GM12873 (cell line): ENCODE data around the gene PPM1L.

Source experiments
- TF ChIP-seq, protein P1 (sequence below): IDR thresholded peaks from 2 replicates; pipeline ENCODE4 v1.5.1; 2012; ENCODE audit warnings: low read depth, mild to moderate bottlenecking, moderate library complexity, low read length, control low read depth; ENCODE audit not compliant: insufficient read depth; ENCODE audit errors: missing control alignments

PPM1L gene

DNA sequence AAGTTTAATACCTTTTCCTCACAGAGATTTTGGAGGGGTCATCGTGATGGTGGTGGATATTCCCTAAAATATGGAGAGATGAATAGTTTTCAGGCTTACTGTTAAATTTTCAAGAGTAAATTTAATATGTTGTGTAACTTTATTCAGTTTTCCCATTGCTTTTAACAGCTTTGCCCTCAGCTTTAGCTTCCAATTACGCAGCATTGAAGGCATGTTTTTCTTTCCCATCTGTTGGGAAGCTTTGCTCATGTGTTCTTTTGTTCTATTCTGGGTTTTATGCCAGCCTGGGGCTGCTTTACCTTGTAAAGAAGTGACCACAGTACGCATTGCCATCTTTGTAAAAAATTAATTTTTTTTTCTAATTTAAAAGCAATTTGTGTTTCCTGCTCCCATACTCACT, 197.7 kb downstream of the PPM1L start:
- TF ChIP-seq, protein P1, sequence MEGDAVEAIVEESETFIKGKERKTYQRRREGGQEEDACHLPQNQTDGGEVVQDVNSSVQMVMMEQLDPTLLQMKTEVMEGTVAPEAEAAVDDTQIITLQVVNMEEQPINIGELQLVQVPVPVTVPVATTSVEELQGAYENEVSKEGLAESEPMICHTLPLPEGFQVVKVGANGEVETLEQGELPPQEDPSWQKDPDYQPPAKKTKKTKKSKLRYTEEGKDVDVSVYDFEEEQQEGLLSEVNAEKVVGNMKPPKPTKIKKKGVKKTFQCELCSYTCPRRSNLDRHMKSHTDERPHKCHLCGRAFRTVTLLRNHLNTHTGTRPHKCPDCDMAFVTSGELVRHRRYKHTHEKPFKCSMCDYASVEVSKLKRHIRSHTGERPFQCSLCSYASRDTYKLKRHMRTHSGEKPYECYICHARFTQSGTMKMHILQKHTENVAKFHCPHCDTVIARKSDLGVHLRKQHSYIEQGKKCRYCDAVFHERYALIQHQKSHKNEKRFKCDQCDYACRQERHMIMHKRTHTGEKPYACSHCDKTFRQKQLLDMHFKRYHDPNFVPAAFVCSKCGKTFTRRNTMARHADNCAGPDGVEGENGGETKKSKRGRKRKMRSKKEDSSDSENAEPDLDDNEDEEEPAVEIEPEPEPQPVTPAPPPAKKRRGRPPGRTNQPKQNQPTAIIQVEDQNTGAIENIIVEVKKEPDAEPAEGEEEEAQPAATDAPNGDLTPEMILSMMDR, result no peak

DNA sequence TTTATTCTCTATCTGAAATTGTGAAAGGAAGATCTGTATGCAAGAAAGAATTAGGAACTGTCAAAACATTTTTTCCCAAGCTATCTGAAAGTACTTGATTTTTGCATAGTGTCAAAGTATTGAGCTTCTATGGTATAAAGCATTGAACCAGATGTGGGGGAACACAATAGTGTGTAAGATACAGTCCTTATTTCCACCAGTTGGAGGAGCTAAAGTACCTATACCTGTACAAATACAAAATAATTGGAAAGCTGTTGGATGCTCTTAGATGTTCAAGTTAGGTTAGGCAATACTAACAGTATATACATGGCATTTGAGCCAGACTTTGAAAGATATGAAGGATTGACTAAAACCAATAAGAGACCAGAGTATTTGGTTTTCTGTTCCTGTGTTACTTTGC, 200.8 kb downstream of the PPM1L start:
- TF ChIP-seq, protein P1, result peak; percentile 57

GRCh38 chr3:160960568-160960967, 204.5 kb downstream of the PPM1L start:
- TF ChIP-seq, protein P1, result no peak

- TF ChIP-seq, protein P1, result no peak
Measured at GRCh38 chr3:160963949-160964348, 207.9 kb downstream of the PPM1L start.

DNA sequence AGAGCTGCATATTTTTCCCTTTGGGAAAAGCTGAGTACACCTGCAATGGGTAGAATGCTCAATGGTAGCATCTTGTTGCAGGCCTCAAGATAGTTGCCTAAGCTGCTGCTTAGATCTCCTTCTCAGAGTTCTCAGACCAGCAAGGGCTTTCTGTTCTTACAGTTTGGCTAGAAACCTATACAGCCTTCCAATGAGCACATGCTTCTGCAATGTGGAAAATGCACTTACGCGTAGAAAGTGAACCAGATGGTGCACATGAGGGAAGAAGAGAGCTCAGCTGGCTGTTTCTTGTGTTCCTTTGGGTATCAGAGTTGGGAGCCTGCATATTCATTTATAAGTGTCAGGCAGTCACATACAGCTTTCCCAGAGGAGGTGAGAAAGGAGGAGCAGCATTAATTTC, 212.7 kb downstream of the PPM1L start:
- TF ChIP-seq, protein P1, result no peak

- TF ChIP-seq, protein P1, result no peak
Measured at GRCh38 chr3:160973067-160973809, 217.2 kb downstream of the PPM1L start.

GRCh38 chr3:160977773-160978172, 221.7 kb downstream of the PPM1L start:
- TF ChIP-seq, protein P1, result no peak
